ENCODE results near the gene NEK3. TPM values are rescaled to one million over a fixed set of nuclear protein-coding genes. Genes with fewer than 3 reads are reported as not detected.
"Not testable (repeated sequence)": the region's sequence is repeated elsewhere in the genome, so short reads cannot be mapped to it uniquely, and the experiment has no call there.

Gene NEK3
- polyA plus RNA-seq, 1 donor from 2014 or later: 61.0 TPM

GRCh38 chr13:52164989-52165388 is 5.6 kb upstream of the NEK3 start:
- Histone ChIP-seq H3K9me3 (ENCODE audit: low read length) (no peaks in the 10 kb centered on the region), H3K27me3 (ENCODE audit: insufficient read depth, low read depth, low read length) (no peaks in the 10 kb centered on the region), H3K36me3 (ENCODE audit: insufficient read depth, low read length) (no peaks in the 10 kb centered on the region), H3K79me2 (replicated peaks; ENCODE audit: insufficient read depth, low read length) (no peaks in the 10 kb centered on the region), H2AFZ (ENCODE audit: low read depth, low read length) (no peak overlapping the region), H4K20me1 (ENCODE audit: insufficient read depth) (no peaks in the 10 kb centered on the region), H3K27ac (ENCODE audit: low read length) (no peak overlapping the region), H3K4me2 (ENCODE audit: low read length) (no peak overlapping the region), H3K9me2 (ENCODE audit: insufficient read depth, low read length) (no peaks in the 10 kb centered on the region), H3F3A (ENCODE audit: insufficient read depth, low read length, poor library complexity, severe bottlenecking) (no peaks in the 10 kb centered on the region), H3K4me3 (ENCODE audit: low read length) (no peak overlapping the region), H3K9ac (ENCODE audit: low read length) (no peak overlapping the region)
- TF ChIP-seq EP300 (conservative IDR thresholded peaks at IDR 0.05; ENCODE audit: poor library complexity, severe bottlenecking) (no peak), EZH2 (IDR thresholded peaks at IDR 0.05; ENCODE audit: borderline replicate concordance, insufficient read depth, low read length, poor library complexity, severe bottlenecking) (no peak), CTCF (IDR thresholded peaks at IDR 0.05; ENCODE audit: poor library complexity, severe bottlenecking) (no peak), SMC3 (conservative IDR thresholded peaks at IDR 0.05; ENCODE audit: poor library complexity) (no peak), RAD21 (conservative IDR thresholded peaks at IDR 0.05) (no peak), REST (IDR thresholded peaks at IDR 0.05; ENCODE audit: borderline replicate concordance) (no peak), POLR2AphosphoS5 (IDR thresholded peaks at IDR 0.05) (no peak), TAF1 (IDR thresholded peaks at IDR 0.05; ENCODE audit: low read depth) (no peak), MXI1 (conservative IDR thresholded peaks at IDR 0.05; ENCODE audit: poor library complexity, severe bottlenecking) (no peak)

- not testable (repeated sequence) for H3F3A ChIP-seq (ENCODE audit: insufficient read depth, low read length, poor library complexity, severe bottlenecking); H3K27ac ChIP-seq (ENCODE audit: low read length); H3K4me3 ChIP-seq (ENCODE audit: low read length); H2AFZ ChIP-seq (ENCODE audit: low read depth, low read length); H4K20me1 ChIP-seq (ENCODE audit: insufficient read depth); H3K9me3 ChIP-seq (ENCODE audit: low read length); H3K9ac ChIP-seq (ENCODE audit: low read length); H3K36me3 ChIP-seq (ENCODE audit: insufficient read depth, low read length); H3K4me2 ChIP-seq (ENCODE audit: low read length); H3K9me2 ChIP-seq (ENCODE audit: insufficient read depth, low read length); H3K79me2 ChIP-seq (replicated peaks; ENCODE audit: insufficient read depth, low read length); H3K27me3 ChIP-seq (ENCODE audit: insufficient read depth, low read depth, low read length)
Measured at GRCh38 chr13:52163878-52164277, 4.5 kb upstream of the NEK3 start.
